ENCODE results near the gene FOXO6.
A peak's percentile ranks its signal among the peaks of the same experiment; 100 is the strongest.

FOXO6 gene

DNA sequence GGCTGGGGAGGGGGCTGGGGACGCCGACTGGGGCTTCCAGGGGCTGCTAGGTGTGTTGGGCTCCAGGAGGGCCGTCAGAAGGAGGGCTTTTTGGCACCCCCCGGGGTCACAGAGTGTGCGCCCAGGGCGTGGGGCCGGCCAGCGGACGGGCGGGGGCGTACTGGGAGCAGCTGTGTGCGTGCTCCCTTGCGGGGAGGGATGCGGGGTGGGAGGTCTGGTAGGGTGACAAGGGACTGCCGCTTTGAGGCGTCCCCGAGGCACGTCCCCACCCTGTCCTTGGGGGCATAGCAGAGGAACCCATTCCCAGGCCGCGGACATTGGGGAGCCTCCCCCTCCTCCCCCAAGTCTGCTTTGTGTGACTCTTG, 1.1 kb downstream of the FOXO6 start:
- H3K36me3 ChIP-seq (replicated peaks) = no peaks in the 10 kb centered on the region
- peaks cover 15% of the 10 kb centered on the region for H3K4me1 ChIP-seq
- no peaks in the 10 kb centered on the region for H3K27me3 ChIP-seq (ENCODE audit: low read depth)
- peak overlapping the region; percentile 36 for H3K4me3 ChIP-seq
- peak in 1 of 2 experiments; percentile 24 for DNase-seq (ENCODE audit: low spot score in 2 of 2)
- in situ Hi-C loops (cut with MboI; ENCODE audit: low sequenced_read_pairs) = no loop called here
- H3K9me3 ChIP-seq = no peaks in the 10 kb centered on the region

GRCh38 chr1:41362749-41363590, 1.7 kb downstream of the FOXO6 start:
- H3K4me3 ChIP-seq = peak overlapping the region; percentile 36
- H3K9me3 ChIP-seq = no peaks in the 10 kb centered on the region
- in situ Hi-C loops (cut with MboI; ENCODE audit: low sequenced_read_pairs) = no loop called here
- H3K4me1 ChIP-seq = peaks cover 15% of the 10 kb centered on the region
- DNase-seq (ENCODE audit: low spot score in 2 of 2) = no peak
- no peaks in the 10 kb centered on the region for H3K36me3 ChIP-seq (replicated peaks)
- H3K27me3 ChIP-seq (ENCODE audit: low read depth) = no peaks in the 10 kb centered on the region

- no peak for DNase-seq (ENCODE audit: low spot score in 2 of 2)
- H3K4me1 ChIP-seq = peaks cover 15% of the 10 kb centered on the region
- in situ Hi-C loops (cut with MboI; ENCODE audit: low sequenced_read_pairs) = no loop called here
- no peaks in the 10 kb centered on the region for H3K36me3 ChIP-seq (replicated peaks)
- H3K4me3 ChIP-seq = no peak overlapping the region
- H3K27me3 ChIP-seq (ENCODE audit: low read depth) = no peaks in the 10 kb centered on the region
- H3K9me3 ChIP-seq = no peaks in the 10 kb centered on the region
These were observed 2.5 kb downstream of the FOXO6 start for GRCh38 chr1:41363591-41364320.

DNA sequence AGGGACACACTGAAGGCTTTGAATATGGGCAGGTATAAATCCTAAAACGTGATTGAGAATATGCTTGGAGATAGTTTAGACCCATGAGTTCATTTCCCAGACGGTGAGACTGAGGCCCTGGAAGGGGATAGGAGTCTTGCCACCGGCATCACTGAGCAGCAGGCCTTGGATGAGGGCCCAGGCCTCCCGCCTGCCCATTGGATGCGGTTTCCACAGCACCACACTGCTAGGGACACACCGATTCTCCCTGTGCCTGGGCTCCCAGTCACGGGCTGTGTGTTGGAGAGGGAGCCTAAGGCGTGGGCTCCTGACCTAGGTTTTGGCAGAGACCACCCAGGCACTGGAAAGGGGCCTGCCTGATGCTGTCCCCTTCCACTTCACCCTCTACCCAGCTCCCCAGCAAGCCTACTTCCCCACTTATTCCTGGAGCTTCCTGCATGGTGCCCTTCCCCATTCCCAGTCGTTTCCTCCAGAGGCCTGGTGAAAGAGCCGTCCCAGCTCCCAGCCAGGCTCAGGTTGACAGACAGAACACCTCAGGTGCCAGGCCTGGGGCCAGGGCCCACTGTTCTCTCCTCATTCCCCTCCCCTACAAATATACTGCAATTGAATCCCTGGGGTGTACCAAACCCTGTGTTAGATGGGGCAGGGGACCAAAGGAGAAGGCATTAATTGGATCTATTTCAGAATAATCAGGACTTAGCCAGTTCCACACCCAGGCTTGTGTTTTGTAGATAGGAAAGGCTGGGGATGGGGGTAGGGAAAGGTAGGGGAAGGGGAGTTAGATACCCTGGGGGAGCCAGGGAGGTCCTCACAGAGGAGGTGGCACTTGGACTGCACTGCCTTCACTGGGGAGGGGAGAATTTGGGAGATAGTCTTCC, 3.4 kb downstream of the FOXO6 start:
- Histone ChIP-seq H3K36me3 (replicated peaks) (no peaks in the 10 kb centered on the region), H3K9me3 (no peaks in the 10 kb centered on the region), H3K4me3 (no peak overlapping the region), H3K4me1 (peaks cover 15% of the 10 kb centered on the region), H3K27me3 (ENCODE audit: low read depth) (no peaks in the 10 kb centered on the region)
- DNase-seq (ENCODE audit: low spot score in 2 of 2) = no peak
- in situ Hi-C loops (cut with MboI; ENCODE audit: low sequenced_read_pairs) = no loop called here

- Histone ChIP-seq H3K4me1 (peaks cover 11% of the 10 kb centered on the region), H3K27me3 (ENCODE audit: low read depth) (no peaks in the 10 kb centered on the region), H3K36me3 (replicated peaks) (no peaks in the 10 kb centered on the region), H3K9me3 (no peaks in the 10 kb centered on the region), H3K4me3 (no peak overlapping the region)
- no peak for DNase-seq (ENCODE audit: low spot score in 2 of 2)
- in situ Hi-C loops (cut with MboI; ENCODE audit: low sequenced_read_pairs) = no loop called here
These were observed 4.0 kb downstream of the FOXO6 start for GRCh38 chr1:41365320-41365633.

GRCh38 chr1:41365772-41366454, 4.7 kb downstream of the FOXO6 start:
- Histone ChIP-seq H3K9me3 (no peaks in the 10 kb centered on the region), H3K36me3 (replicated peaks) (no peaks in the 10 kb centered on the region), H3K4me1 (peaks cover 7% of the 10 kb centered on the region), H3K27me3 (ENCODE audit: low read depth) (no peaks in the 10 kb centered on the region), H3K4me3 (no peak overlapping the region)
- in situ Hi-C loops (cut with MboI; ENCODE audit: low sequenced_read_pairs) = no loop called here
- DNase-seq (ENCODE audit: low spot score in 2 of 2) = no peak

- Histone ChIP-seq H3K9me3 (no peaks in the 10 kb centered on the region), H3K4me3 (peak overlapping the region; percentile 6; the same call in 1 of the 2 replicates), H3K27me3 (ENCODE audit: low read depth) (no peaks in the 10 kb centered on the region), H3K36me3 (replicated peaks) (no peaks in the 10 kb centered on the region), H3K4me1 (peaks cover 14% of the 10 kb centered on the region)
- in situ Hi-C loops (cut with MboI; ENCODE audit: low sequenced_read_pairs) = no loop called here
- DNase-seq (ENCODE audit: low spot score in 2 of 2) = no peak
These were observed 5.4 kb downstream of the FOXO6 start for GRCh38 chr1:41366455-41367287.

DNA sequence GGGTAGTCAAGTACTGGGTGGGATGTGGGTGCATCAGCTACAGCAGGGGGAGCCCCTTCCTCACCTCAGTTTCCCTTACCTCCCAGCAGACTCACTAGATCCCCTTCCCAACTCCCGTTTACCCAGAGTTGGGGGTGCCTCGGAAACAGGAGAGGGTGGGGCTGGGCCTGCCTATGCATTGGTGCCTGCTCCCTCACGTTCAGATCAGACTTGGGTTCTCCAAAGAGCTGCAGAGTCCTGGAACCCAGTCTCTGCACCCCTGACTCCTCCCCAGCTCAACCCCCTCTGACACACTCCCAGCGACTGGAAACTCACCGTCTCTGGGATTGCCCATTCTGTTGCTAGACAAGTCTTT, 6.0 kb downstream of the FOXO6 start:
- no peaks in the 10 kb centered on the region for H3K36me3 ChIP-seq (replicated peaks)
- H3K4me3 ChIP-seq = no peak overlapping the region
- in situ Hi-C loops (cut with MboI; ENCODE audit: low sequenced_read_pairs) = no loop called here
- H3K4me1 ChIP-seq = peaks cover 20% of the 10 kb centered on the region
- DNase-seq (ENCODE audit: low spot score in 2 of 2) = no peak
- no peaks in the 10 kb centered on the region for H3K27me3 ChIP-seq (ENCODE audit: low read depth)
- H3K9me3 ChIP-seq = no peaks in the 10 kb centered on the region

- Histone ChIP-seq H3K36me3 (replicated peaks) (no peaks in the 10 kb centered on the region), H3K27me3 (ENCODE audit: low read depth) (no peaks in the 10 kb centered on the region), H3K4me1 (peaks cover 17% of the 10 kb centered on the region), H3K4me3 (no peak overlapping the region), H3K9me3 (no peaks in the 10 kb centered on the region)
- in situ Hi-C loops (cut with MboI; ENCODE audit: low sequenced_read_pairs) = no loop called here
- DNase-seq (ENCODE audit: low spot score in 2 of 2) = no peak
These were observed 7.1 kb downstream of the FOXO6 start for GRCh38 chr1:41368366-41368765.

GRCh38 chr1:41368801-41369200, 7.6 kb downstream of the FOXO6 start:
- no peaks in the 10 kb centered on the region for H3K27me3 ChIP-seq (ENCODE audit: low read depth)
- H3K4me3 ChIP-seq = no peak overlapping the region
- H3K4me1 ChIP-seq = peaks cover 17% of the 10 kb centered on the region
- in situ Hi-C loops (cut with MboI; ENCODE audit: low sequenced_read_pairs) = no loop called here
- no peaks in the 10 kb centered on the region for H3K9me3 ChIP-seq
- H3K36me3 ChIP-seq (replicated peaks) = no peaks in the 10 kb centered on the region
- no peak for DNase-seq (ENCODE audit: low spot score in 2 of 2)

DNA sequence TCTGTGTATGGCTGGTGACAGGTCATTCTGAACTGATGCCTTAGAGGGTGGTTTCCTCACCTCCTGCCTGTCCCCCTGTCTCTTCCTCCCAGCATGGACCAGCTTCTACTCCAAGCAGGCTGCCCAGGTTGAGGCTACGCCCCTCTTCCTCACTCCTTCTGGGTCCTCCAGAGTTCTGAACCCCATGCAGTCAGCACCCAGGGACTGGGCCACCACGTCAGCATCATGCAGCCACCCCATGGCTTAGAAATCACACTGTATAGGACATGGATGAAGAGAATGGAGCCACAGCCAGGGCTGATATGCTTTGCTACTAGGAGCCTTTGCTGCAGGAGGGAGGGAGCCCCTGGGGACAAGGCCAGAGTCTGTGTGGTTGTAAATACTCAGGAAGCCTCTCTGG, 8.3 kb downstream of the FOXO6 start:
- no peak overlapping the region for H3K4me3 ChIP-seq
- peaks cover 17% of the 10 kb centered on the region for H3K4me1 ChIP-seq
- in situ Hi-C loops (cut with MboI; ENCODE audit: low sequenced_read_pairs) = no loop called here
- H3K27me3 ChIP-seq (ENCODE audit: low read depth) = no peaks in the 10 kb centered on the region
- H3K36me3 ChIP-seq (replicated peaks) = no peaks in the 10 kb centered on the region
- no peaks in the 10 kb centered on the region for H3K9me3 ChIP-seq
- no peak for DNase-seq (ENCODE audit: low spot score in 2 of 2)

- Histone ChIP-seq H3K4me1 (peaks cover 17% of the 10 kb centered on the region), H3K9me3 (no peaks in the 10 kb centered on the region), H3K4me3 (no peak overlapping the region), H3K27me3 (ENCODE audit: low read depth) (no peaks in the 10 kb centered on the region), H3K36me3 (replicated peaks) (no peaks in the 10 kb centered on the region)
- DNase-seq (ENCODE audit: low spot score in 2 of 2) = no peak
- in situ Hi-C loops (cut with MboI; ENCODE audit: low sequenced_read_pairs) = no loop called here
These were observed 9.0 kb downstream of the FOXO6 start for GRCh38 chr1:41370225-41370624.
